Measurements from ENCODE around the gene FYCO1. TPM values are rescaled to one million over a fixed set of nuclear protein-coding genes. Genes with fewer than 3 reads are reported as not detected.

The FYCO1 gene
- total and polyA plus RNA-seq, 12 donors, result 8.8 to 216 (median 143) TPM

DNA sequence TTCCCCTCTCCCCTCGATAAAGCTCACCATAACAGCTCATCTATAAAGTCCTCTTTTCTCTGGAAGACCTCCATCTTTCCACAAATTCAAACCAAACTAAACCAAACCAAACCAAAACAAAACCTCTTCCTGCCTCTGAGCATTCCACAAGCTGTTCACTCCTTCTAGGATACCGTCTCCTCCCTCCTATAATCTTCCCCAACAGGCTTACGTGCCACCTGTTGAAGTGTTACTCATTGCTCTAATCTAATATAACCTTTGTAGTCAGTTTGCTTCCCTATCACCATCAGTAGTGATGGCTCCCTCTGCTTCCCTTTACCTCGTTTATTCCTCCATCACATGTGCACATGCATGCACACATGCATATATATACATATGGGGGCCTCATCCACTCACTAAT lies 122.0 kb downstream of the FYCO1 start:
- peaks cover 0 to 2% (median 0%) of the 10 kb centered on the region in 11 donors for H3K9me3 ChIP-seq
- no peak for DNase-seq
- TF ChIP-seq, protein P1, sequence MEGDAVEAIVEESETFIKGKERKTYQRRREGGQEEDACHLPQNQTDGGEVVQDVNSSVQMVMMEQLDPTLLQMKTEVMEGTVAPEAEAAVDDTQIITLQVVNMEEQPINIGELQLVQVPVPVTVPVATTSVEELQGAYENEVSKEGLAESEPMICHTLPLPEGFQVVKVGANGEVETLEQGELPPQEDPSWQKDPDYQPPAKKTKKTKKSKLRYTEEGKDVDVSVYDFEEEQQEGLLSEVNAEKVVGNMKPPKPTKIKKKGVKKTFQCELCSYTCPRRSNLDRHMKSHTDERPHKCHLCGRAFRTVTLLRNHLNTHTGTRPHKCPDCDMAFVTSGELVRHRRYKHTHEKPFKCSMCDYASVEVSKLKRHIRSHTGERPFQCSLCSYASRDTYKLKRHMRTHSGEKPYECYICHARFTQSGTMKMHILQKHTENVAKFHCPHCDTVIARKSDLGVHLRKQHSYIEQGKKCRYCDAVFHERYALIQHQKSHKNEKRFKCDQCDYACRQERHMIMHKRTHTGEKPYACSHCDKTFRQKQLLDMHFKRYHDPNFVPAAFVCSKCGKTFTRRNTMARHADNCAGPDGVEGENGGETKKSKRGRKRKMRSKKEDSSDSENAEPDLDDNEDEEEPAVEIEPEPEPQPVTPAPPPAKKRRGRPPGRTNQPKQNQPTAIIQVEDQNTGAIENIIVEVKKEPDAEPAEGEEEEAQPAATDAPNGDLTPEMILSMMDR (IDR thresholded peaks at IDR 0.05), result no peak
- H3K27me3 ChIP-seq, result peaks cover 0 to 3% (median 0%) of the 10 kb centered on the region in 7 donors
- no peak overlapping the region for H3K27ac ChIP-seq
- H3K36me3 ChIP-seq, result no peaks in the 10 kb centered on the region
- no peaks in the 10 kb centered on the region for H3K4me1 ChIP-seq
- intact Hi-C loops (cut with DNase I), result no loop called here
- WGBS, 2 donors, result 80 to 81% methylated on average over 4 of the region's 4 CpGs
- ATAC-seq, result no peak
- H3K4me3 ChIP-seq, result no peak overlapping the region

DNA sequence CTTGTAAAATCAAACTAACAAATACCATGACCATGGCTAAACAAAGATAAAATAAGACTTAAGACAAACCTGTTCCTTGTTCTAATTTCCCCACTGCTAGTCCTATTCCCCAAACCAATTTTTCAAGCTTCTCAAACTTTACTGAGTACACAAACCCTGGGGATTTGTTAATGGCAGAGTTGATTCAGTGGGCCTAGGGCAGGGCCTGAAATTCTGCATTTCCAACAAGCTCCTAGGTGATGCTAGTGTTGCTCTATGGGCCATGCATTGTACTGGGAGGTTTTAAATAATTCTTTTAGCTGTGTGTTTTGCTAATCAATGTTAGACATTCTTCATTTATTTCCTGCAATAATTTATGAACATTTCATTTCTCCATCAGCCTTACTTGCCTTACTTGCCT lies 122.6 kb downstream of the FYCO1 start:
- Histone ChIP-seq H3K36me3 (no peaks in the 10 kb centered on the region), H3K27me3 (peaks cover 0 to 3% (median 0%) of the 10 kb centered on the region in 7 donors), H3K4me1 (no peaks in the 10 kb centered on the region), H3K9me3 (peaks cover 0 to 2% (median 0%) of the 10 kb centered on the region in 11 donors), H3K4me3 (no peak overlapping the region), H3K27ac (no peak overlapping the region)
- DNase-seq (no peak), ATAC-seq (no peak)
- TF ChIP-seq, protein P1 (IDR thresholded peaks at IDR 0.05), result no peak
- intact Hi-C loops (cut with DNase I), result no loop called here

DNA sequence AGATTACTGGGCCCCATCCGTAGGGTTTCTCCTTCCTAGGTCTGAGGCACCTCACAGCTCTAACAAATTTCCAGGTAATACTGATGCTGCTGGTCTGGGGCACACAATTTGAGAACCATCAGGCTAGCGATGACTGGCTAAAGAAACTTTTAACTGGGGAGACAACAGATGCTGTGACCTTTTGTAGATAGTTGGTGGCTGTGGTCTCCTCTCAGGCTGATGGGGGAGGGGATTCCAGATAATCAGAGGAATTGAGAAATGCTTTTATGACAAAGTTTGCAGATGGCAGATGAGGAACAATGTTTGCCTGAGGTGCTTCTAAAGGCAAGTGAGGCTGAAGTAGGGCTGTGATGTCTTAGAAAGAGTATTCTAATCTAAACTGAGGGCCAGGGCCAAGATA lies 123.1 kb downstream of the FYCO1 start:
- no peak overlapping the region for H3K4me3 ChIP-seq
- no peak for DNase-seq
- H3K27ac ChIP-seq, result no peak overlapping the region
- 73 to 82% methylated on average over 2 of the region's 2 CpGs for WGBS, 2 donors
- H3K27me3 ChIP-seq, result peaks cover 0 to 3% (median 0%) of the 10 kb centered on the region in 7 donors
- no peak for ATAC-seq
- intact Hi-C loops (cut with DNase I), result no loop called here
- no peaks in the 10 kb centered on the region for H3K4me1 ChIP-seq
- H3K36me3 ChIP-seq, result no peaks in the 10 kb centered on the region
- peaks cover 0 to 2% (median 0%) of the 10 kb centered on the region in 11 donors for H3K9me3 ChIP-seq
- TF ChIP-seq, protein P1 (IDR thresholded peaks at IDR 0.05), result no peak

DNA sequence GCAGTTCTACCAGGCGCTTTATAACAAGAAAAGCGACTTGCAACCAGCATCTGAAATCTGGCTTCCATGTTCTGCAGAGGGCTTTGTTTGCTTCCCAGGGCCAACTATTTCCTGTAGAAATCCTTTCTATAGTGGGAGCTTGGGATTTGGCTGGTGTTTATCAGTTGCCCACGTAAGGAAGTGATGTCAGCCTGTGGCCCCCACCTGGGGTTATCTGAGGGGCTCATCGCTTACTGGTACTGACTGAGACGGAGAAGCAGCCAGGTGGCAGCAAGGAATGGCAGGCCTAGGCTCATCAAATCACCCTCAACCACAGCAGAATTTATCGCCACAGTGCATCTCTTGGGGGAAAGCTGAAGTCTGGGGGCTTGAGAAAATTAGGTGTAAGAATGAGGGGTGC lies 123.8 kb downstream of the FYCO1 start:
- 61 to 63% methylated on average over 6 of the region's 6 CpGs for WGBS, 2 donors
- Histone ChIP-seq H3K4me1 (no peaks in the 10 kb centered on the region), H3K9me3 (peaks cover 0 to 2% (median 0%) of the 10 kb centered on the region in 11 donors), H3K27me3 (peaks cover 0 to 3% (median 0%) of the 10 kb centered on the region in 7 donors), H3K36me3 (no peaks in the 10 kb centered on the region), H3K27ac (no peak overlapping the region), H3K4me3 (no peak overlapping the region)
- TF ChIP-seq, protein P1 (IDR thresholded peaks at IDR 0.05), result no peak
- intact Hi-C loops (cut with DNase I), result no loop called here
- no peak for DNase-seq
- ATAC-seq, result no peak
